HG03432 (cell line): ENCODE results near the gene ARHGAP32.

ENCODE experiments used
- ATAC-seq: cut with Tn5 transposase; IDR thresholded peaks from one replicate; pipeline ENCODE4 v1.9.1; 2021; ENCODE audit warnings: mild to moderate bottlenecking, moderate library complexity; ENCODE audit not compliant: unreplicated experiment

Gene ARHGAP32

DNA sequence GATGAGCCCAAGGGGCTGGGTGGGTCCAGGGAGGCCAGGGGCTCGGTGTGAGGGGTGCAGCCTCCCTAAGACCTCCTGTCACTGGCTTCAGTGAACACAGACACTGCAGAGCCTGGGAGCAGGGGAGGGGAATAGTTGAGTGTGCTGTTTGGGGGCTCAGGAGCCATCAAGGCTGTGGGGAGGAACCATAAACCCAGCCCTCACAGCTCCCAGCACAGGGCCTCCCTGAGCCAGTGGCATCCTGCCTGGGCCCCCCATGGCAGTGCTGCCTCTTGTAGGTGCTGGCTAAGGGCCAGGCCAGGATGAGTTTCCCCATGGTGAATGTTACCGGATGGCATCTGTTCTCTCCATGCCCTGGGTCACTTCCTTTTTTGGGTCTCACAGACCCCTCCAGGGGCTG lies 275.4 kb downstream of the ARHGAP32 start:
- ATAC-seq: no peak

DNA sequence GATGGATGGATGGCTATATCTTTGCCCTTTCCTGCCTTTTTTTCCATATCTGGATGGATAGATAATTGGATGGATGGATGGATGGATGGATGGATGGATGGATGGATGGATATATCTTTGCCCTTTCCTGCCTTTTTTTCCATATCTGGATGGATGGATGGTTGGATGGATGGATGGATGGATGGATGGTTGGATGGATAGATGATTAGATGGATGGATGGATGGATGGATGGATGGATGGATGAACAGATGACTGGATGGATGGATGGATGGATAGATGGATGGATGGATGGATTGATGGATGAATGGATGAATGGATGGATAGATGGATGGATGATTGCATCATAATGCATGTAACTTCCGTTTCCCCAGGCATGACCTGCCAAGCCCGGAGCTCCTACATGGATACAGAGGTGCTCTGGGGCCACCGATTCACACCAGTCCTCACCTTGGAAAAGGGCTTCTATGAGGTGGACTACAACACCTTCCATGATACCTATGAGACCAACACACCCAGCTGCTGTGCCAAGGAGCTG lies 276.0 kb downstream of the ARHGAP32 start:
- ATAC-seq: no peak

GRCh38 chr11:128915149-128915521 lies 277.0 kb downstream of the ARHGAP32 start:
- ATAC-seq: no peak
